AG04450 (cell line): ENCODE data around the gene CDKL1. TPM values are rescaled to one million over a fixed set of nuclear protein-coding genes. Genes with fewer than 3 reads are reported as not detected.

Source experiments
- CTCF ChIA-PET: fragments of 300-600, 350-600 bp; formaldehyde crosslinking; extraction: SDS; loops from one replicate; lab custom pipeline; 2022; ENCODE audit warnings: antibody characterized with exemption, inconsistent platforms; lab: Charles Lee
- POLR2A ChIA-PET: fragments of 350-600 bp; formaldehyde crosslinking; extraction: SDS; loops from one replicate; lab custom pipeline; 2021; ENCODE audit warnings: antibody characterized with exemption, inconsistent platforms; lab: Yijun Ruan, JAX
- DNase-seq: peaks from one replicate; pipeline ENCODE4 v3.0.0-alpha.2; 2011; ENCODE audit warnings: low read depth, low spot score
- H3K27ac ChIP-seq: one replicate; pipeline ENCODE4 v1.5.1; 2012; ENCODE audit warnings: low read depth, low read length, control low read depth
- H3K27me3 ChIP-seq: one replicate; pipeline ENCODE4 v1.6.0; 2012; ENCODE audit warnings: low read length; ENCODE audit not compliant: control insufficient read depth, insufficient read depth
- H3K4me3 ChIP-seq: 2 replicates; pipeline ENCODE4 v1.5.1; 2011; ENCODE audit warnings: mild to moderate bottlenecking, low read depth, low read length, control low read depth
- H3K9me3 ChIP-seq: 2 replicates; pipeline ENCODE4 v1.5.1; 2012; ENCODE audit warnings: low read length; ENCODE audit not compliant: control insufficient read depth, insufficient read depth
- CTCF ChIP-seq: IDR thresholded peaks from 2 replicates; pipeline ENCODE4 v1.5.1; 2011; ENCODE audit warnings: low read depth, low read length, control low read depth, inconsistent platforms
- polyA plus RNA-seq: library from polyadenylated mRNA; depleted of rRNA; stranded (reverse); fragments of >200 nt; gene quantifications from 2 replicates; pipeline ENCODE4 v1.2.3, GENCODE V29; 2011; rRNA removed
- small RNA-seq: library from RNA; depleted of rRNA; stranded (forward); fragments of <200 nt; gene quantifications from one replicate; pipeline ENCODE3, GENCODE V24; 2012; ENCODE audit warnings: low read depth; ENCODE audit not compliant: insufficient read length

CDKL1 gene
- polyA plus RNA-seq, 1 experiment = 20.1 TPM

- Histone ChIP-seq H3K27me3 (no peaks in the 10 kb centered on the region), H3K9me3 (no peaks in the 10 kb centered on the region), H3K27ac (no peak overlapping the region), H3K4me3 (no peak overlapping the region)
- no peak for DNase-seq
- TF ChIP-seq CTCF = no peak
- ChIA-PET POLR2A (no interaction called here), CTCF (interaction anchor here (1.1 kb wide), 1 partner anchor 28 kb away, joined by 3 read pairs; no protein-coding TSS in a partner anchor)
Measured at GRCh38 chr14:50290306-50290705, 106.4 kb downstream of the CDKL1 start.

- H3K27ac ChIP-seq = no peak overlapping the region
- no peak for TF ChIP-seq CTCF
- ChIA-PET CTCF (no interaction called here), POLR2A (no interaction called here)
- H3K9me3 ChIP-seq = no peaks in the 10 kb centered on the region
- no peak overlapping the region for H3K4me3 ChIP-seq
- no peak for DNase-seq
- H3K27me3 ChIP-seq = no peaks in the 10 kb centered on the region
Measured at GRCh38 chr14:50288146-50288545, 108.5 kb downstream of the CDKL1 start.

- Histone ChIP-seq H3K27ac (no peak overlapping the region), H3K9me3 (no peaks in the 10 kb centered on the region), H3K27me3 (no peaks in the 10 kb centered on the region), H3K4me3 (no peak overlapping the region)
- TF ChIP-seq CTCF = no peak
- no peak for DNase-seq
- CTCF ChIA-PET = interaction anchor here (1.0 kb wide), 1 partner anchor 35 kb away, joined by 3 read pairs; no protein-coding TSS in a partner anchor
- POLR2A ChIA-PET = no interaction called here
Measured at GRCh38 chr14:50285861-50286260, 110.8 kb downstream of the CDKL1 start.

Small RNA genes lying within 50 kb of the gene (small RNA-seq; reads per million reads assigned to genes)
- gene MIR4504 = 0.81 reads per million

Other genes with a start within 250 kb of the CDKL1 start
- 13.1 and 17.8 TPM in 2 replicates for gene SOS2, start 165.3 kb downstream of the CDKL1 start, polyA plus RNA-seq
- gene L2HGDH, start 84.7 kb downstream of the CDKL1 start, polyA plus RNA-seq = 2.8 and 3.6 TPM in 2 replicates
- gene DMAC2L, start 84.6 kb downstream of the CDKL1 start, polyA plus RNA-seq = 8.1 and 12.6 TPM in 2 replicates
- 30.3 and 35.4 TPM in 2 replicates for gene MAP4K5, start 135.7 kb upstream of the CDKL1 start, polyA plus RNA-seq
- 8.2 and 11.5 TPM in 2 replicates for gene ATL1, start 163.3 kb upstream of the CDKL1 start, polyA plus RNA-seq